WTC11 (cell line): ENCODE results near the gene CITED4. TPM values are rescaled to one million over a fixed set of nuclear protein-coding genes. Genes with fewer than 3 reads are reported as not detected.

ENCODE experiments used
- ATAC-seq: fragments of 200-7000 bp; cut with Tn5 transposase; 2 replicates; pipeline ENCODE4 v1.10.0; 2021; ENCODE audit warnings: mild to moderate bottlenecking, moderate library complexity
- CTCF ChIA-PET: fragments of 300-600 bp; sonication (Branson Sonifier 250); formaldehyde crosslinking; loops from one replicate; lab custom pipeline; 2021; ENCODE audit warnings: antibody characterized with exemption; lab: Charles Lee
- POLR2A ChIA-PET: fragments of 350-600 bp; sonication (Branson Sonifier 250); formaldehyde crosslinking; loops from one replicate; lab custom pipeline; 2021; ENCODE audit warnings: antibody characterized with exemption; lab: Charles Lee
- DNase-seq: peaks from one replicate; pipeline ENCODE4 v3.0.0; 2021; ENCODE audit warnings: low spot score
- H3K27ac Mint-ChIP-seq: 2 replicates; pipeline ENCODE4 v1.8.0; 2021; ENCODE audit warnings: mixed read lengths
- H3K27me3 Mint-ChIP-seq: 2 replicates; pipeline ENCODE4 v1.8.0; 2021; ENCODE audit warnings: low read depth, mild to moderate bottlenecking, moderate library complexity, mixed read lengths
- H3K36me3 Mint-ChIP-seq: 2 replicates; pipeline ENCODE4 v1.8.0; 2021; ENCODE audit warnings: mixed read lengths
- H3K4me1 Mint-ChIP-seq: 2 replicates; pipeline ENCODE4 v1.8.0; 2022; ENCODE audit warnings: mixed read lengths
- H3K4me3 Mint-ChIP-seq: 2 replicates; pipeline ENCODE4 v1.8.0; 2021; ENCODE audit warnings: mild to moderate bottlenecking, moderate library complexity, mixed read lengths
- H3K9me3 Mint-ChIP-seq: 2 replicates; pipeline ENCODE4 v1.8.0; 2021; ENCODE audit warnings: mixed read lengths
- ARID4B ChIP-seq: sonication (generic); formaldehyde crosslinking; IDR thresholded peaks from 2 replicates; pipeline ENCODE4 v1.8.0; 2023; ENCODE audit warnings: missing genetic modification reagents, mild to moderate bottlenecking, borderline replicate concordance
- CREB1 ChIP-seq: sonication (generic); formaldehyde crosslinking; IDR thresholded peaks from 2 replicates; pipeline ENCODE4 v1.8.0; 2023; ENCODE audit warnings: mild to moderate bottlenecking, missing genetic modification reagents
- E2F4 ChIP-seq: sonication (generic); formaldehyde crosslinking; IDR thresholded peaks from 2 replicates; pipeline ENCODE4 v1.8.1; 2022; ENCODE audit warnings: low read depth, mild to moderate bottlenecking, moderate library complexity, missing genetic modification reagents, borderline replicate concordance
- FOXJ3 ChIP-seq: sonication (generic); formaldehyde crosslinking; IDR thresholded peaks from 2 replicates; pipeline ENCODE4 v1.9.0; 2021; ENCODE audit warnings: missing genetic modification reagents, mild to moderate bottlenecking, borderline replicate concordance
- FOXP4 ChIP-seq: sonication (generic); formaldehyde crosslinking; IDR thresholded peaks from 2 replicates; pipeline ENCODE4 v1.8.0; 2022; ENCODE audit warnings: mild to moderate bottlenecking, missing genetic modification reagents
- MYBL2 ChIP-seq: sonication (generic); formaldehyde crosslinking; IDR thresholded peaks from 2 replicates; pipeline ENCODE4 v1.8.1; 2023; ENCODE audit warnings: mild to moderate bottlenecking, moderate library complexity, missing genetic modification reagents
- NFATC4 ChIP-seq: fragments of 250-450 bp; sonication (Bioruptor Pico); IDR thresholded peaks from 2 replicates; pipeline ENCODE4 v1.9.0; 2021; ENCODE audit warnings: mild to moderate bottlenecking
- NFE2L1 ChIP-seq: sonication (generic); formaldehyde crosslinking; IDR thresholded peaks from 2 replicates; pipeline ENCODE4 v1.8.1; 2023; ENCODE audit warnings: missing genetic modification reagents
- PRRX2 ChIP-seq: fragments of 250-450 bp; sonication (Bioruptor Pico); IDR thresholded peaks from 2 replicates; pipeline ENCODE4 v1.8.0; 2021; ENCODE audit warnings: mild to moderate bottlenecking
- SP1 ChIP-seq: sonication (generic); formaldehyde crosslinking; conservative IDR thresholded peaks from 2 replicates; pipeline ENCODE4 v1.8.1; 2022; ENCODE audit warnings: missing genetic modification reagents
- USF2 ChIP-seq: sonication (generic); formaldehyde crosslinking; IDR thresholded peaks from 2 replicates; pipeline ENCODE4 v1.8.1; 2023; ENCODE audit warnings: mild to moderate bottlenecking, missing genetic modification reagents, moderate library complexity
- ZNF416 ChIP-seq: fragments of 250-450 bp; sonication (Bioruptor Pico); IDR thresholded peaks from 2 replicates; pipeline ENCODE4 v1.9.0; 2021; ENCODE audit warnings: mild to moderate bottlenecking, inconsistent platforms
- total RNA-seq: library from RNA; stranded (reverse); gene quantifications from 3 replicates; pipeline ENCODE4 v1.2.3, GENCODE V29; 2021
- TF ChIP-seq, protein P1 (sequence below): fragments of 250-450 bp; sonication (Bioruptor Pico); IDR thresholded peaks from 2 replicates; pipeline ENCODE4 v1.9.0; 2021; ENCODE audit warnings: mild to moderate bottlenecking
- TF ChIP-seq, protein P2 (sequence below): sonication (generic); formaldehyde crosslinking; IDR thresholded peaks from 2 replicates; pipeline ENCODE4 v1.8.0; 2022; ENCODE audit warnings: mild to moderate bottlenecking, missing genetic modification reagents

CITED4 gene
- total RNA-seq, 1 experiment from 2014 or later, result 24.6 TPM

DNA sequence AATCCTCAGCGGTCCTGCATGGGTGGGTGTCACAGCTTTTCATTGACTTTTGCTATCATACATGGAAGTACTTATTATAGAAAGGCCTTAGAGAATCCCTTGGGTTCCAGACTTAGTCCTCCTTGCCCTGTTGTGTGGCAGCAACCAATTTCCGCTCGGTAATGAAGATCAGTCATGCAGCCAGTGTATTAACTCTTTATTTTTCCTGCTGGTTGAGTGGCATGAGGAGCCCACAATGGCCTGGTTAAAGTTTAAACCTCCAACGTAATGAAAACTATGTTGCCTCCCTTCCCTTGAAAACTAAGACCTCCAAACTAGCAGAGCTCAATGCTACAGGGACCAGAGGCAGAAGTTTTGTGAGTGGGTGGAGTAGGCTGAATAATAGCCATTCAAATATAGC is 20.0 kb downstream of the CITED4 start (continued):
- no peak for TF ChIP-seq ARID4B (CRISPR knock-in tag)
- TF ChIP-seq CREB1 (CRISPR knock-in tag), result no peak
- no peak for TF ChIP-seq ZNF416 (CRISPR knock-in tag)
- TF ChIP-seq FOXJ3 (CRISPR knock-in tag), result no peak
- TF ChIP-seq, protein P1, sequence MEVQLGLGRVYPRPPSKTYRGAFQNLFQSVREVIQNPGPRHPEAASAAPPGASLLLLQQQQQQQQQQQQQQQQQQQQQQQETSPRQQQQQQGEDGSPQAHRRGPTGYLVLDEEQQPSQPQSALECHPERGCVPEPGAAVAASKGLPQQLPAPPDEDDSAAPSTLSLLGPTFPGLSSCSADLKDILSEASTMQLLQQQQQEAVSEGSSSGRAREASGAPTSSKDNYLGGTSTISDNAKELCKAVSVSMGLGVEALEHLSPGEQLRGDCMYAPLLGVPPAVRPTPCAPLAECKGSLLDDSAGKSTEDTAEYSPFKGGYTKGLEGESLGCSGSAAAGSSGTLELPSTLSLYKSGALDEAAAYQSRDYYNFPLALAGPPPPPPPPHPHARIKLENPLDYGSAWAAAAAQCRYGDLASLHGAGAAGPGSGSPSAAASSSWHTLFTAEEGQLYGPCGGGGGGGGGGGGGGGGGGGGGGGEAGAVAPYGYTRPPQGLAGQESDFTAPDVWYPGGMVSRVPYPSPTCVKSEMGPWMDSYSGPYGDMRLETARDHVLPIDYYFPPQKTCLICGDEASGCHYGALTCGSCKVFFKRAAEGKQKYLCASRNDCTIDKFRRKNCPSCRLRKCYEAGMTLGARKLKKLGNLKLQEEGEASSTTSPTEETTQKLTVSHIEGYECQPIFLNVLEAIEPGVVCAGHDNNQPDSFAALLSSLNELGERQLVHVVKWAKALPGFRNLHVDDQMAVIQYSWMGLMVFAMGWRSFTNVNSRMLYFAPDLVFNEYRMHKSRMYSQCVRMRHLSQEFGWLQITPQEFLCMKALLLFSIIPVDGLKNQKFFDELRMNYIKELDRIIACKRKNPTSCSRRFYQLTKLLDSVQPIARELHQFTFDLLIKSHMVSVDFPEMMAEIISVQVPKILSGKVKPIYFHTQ (CRISPR knock-in tag), result no peak
- TF ChIP-seq, all 79 proteins: peak for 0

DNA sequence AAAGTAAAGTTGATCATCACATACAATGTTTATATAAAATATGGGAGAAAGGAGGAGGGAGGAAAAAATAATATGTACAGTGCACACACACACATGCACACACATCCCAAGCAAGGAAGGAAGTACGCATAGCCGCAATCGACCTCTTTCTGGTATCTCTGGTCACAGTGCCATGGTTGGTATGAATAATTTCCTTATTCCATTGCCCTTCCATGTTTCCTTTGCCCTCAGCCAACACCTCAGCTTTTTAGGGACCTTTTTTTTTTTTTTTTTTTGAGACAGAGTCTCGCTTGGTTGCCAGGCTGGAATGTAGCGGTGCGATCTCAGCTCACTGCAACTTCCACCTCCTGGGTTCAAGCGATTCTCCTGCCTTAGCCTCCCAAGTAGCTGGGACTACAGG is 20.6 kb downstream of the CITED4 start:
- H3K27ac Mint-ChIP-seq, result no peak overlapping the region
- H3K36me3 Mint-ChIP-seq, result peaks cover 3% of the 10 kb centered on the region; the same call in 1 of the 2 replicates
- DNase-seq, result no peak
- POLR2A ChIA-PET, result no interaction called here
- H3K4me1 Mint-ChIP-seq, result peaks cover 4% of the 10 kb centered on the region; the same call in 1 of the 2 replicates
- no peaks in the 10 kb centered on the region for H3K27me3 Mint-ChIP-seq
- H3K4me3 Mint-ChIP-seq, result no peak overlapping the region
- CTCF ChIA-PET, result interaction anchor here (0.9 to 1.6 kb wide), 2 partner anchors 107 to 111 kb away, joined by 3 to 8 read pairs; no protein-coding TSS in a partner anchor
- TF ChIP-seq E2F4 (CRISPR knock-in tag) (no peak), PRRX2 (CRISPR knock-in tag) (no peak), SP1 (CRISPR knock-in tag) (no peak), NFATC4 (no peak), NFE2L1 (CRISPR knock-in tag) (no peak)
- no peak for ATAC-seq
- peaks cover 11% of the 10 kb centered on the region for H3K9me3 Mint-ChIP-seq

DNA sequence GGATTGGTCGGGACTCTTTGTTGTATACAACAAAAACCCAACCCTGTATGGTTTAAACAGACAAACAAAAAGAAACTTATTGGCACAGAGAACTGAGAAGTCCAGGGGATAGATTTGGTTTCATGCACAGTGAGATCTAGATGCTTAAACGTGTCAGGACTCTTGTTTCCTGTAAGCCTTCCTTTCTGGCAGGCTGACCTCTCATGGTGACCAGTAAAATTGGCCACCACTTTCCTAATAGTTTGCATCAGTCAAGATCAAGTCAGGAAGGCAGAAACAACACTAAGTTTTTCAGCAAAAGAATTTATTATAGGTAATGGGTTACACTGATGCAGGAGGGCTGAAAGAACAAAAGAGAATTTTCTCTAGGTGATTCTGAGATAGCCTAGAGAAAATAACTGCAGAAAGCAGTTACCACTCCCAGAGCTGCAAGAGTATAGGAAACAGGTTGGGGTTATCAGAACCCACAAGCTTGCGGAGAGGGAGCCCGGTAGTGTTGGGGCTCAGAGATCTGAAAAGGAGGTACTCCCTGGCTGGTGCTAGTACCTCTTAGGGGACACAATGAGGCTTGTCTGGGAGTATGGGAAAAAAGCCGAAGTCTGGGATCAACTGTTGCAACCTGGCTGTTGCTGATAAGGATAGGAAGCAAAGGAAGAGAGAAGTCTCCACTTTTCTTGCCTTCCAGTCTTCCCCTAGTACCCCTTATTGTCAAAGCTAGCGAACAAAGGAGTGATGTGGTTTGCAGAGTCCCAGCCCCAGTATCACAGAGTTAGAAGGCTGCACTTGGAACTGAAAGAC is 21.4 kb downstream of the CITED4 start:
- POLR2A ChIA-PET, result no interaction called here

More for the DNA sequence above, 21.4 kb downstream of the CITED4 start:
- Mint-ChIP-seq H3K4me3 (no peak overlapping the region), H3K27ac (no peak overlapping the region), H3K27me3 (no peaks in the 10 kb centered on the region), H3K9me3 (peaks cover 11% of the 10 kb centered on the region), H3K4me1 (peaks cover 4% of the 10 kb centered on the region; the same call in 1 of the 2 replicates), H3K36me3 (peaks cover 3% of the 10 kb centered on the region; the same call in 1 of the 2 replicates)
- DNase-seq (no peak), ATAC-seq (no peak)
- no peak for TF ChIP-seq FOXP4 (CRISPR knock-in tag)
- no peak for TF ChIP-seq MYBL2 (CRISPR knock-in tag)
- TF ChIP-seq USF2 (CRISPR knock-in tag), result no peak
- TF ChIP-seq, protein P2, sequence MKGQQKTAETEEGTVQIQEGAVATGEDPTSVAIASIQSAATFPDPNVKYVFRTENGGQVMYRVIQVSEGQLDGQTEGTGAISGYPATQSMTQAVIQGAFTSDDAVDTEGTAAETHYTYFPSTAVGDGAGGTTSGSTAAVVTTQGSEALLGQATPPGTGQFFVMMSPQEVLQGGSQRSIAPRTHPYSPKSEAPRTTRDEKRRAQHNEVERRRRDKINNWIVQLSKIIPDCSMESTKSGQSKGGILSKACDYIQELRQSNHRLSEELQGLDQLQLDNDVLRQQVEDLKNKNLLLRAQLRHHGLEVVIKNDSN (CRISPR knock-in tag), result no peak
- CTCF ChIA-PET, result interaction anchor here (1.0 to 1.6 kb wide), 2 partner anchors 108 to 112 kb away, joined by 5 to 8 read pairs; no protein-coding TSS in a partner anchor
